Erythroblast (primary cell): Measurements from ENCODE around the gene RTKN2.

Source experiments
- GATA1 ChIP-seq: IDR thresholded peaks from 2 replicates; pipeline ENCODE4 v1.6.1; 2011; ENCODE audit warnings: low read depth, mild to moderate bottlenecking, control low read depth, low read length, moderate library complexity
- POLR2A ChIP-seq: IDR thresholded peaks from 2 replicates; pipeline ENCODE4 v1.6.1; 2011; ENCODE audit warnings: mild to moderate bottlenecking, low read length

DNA sequence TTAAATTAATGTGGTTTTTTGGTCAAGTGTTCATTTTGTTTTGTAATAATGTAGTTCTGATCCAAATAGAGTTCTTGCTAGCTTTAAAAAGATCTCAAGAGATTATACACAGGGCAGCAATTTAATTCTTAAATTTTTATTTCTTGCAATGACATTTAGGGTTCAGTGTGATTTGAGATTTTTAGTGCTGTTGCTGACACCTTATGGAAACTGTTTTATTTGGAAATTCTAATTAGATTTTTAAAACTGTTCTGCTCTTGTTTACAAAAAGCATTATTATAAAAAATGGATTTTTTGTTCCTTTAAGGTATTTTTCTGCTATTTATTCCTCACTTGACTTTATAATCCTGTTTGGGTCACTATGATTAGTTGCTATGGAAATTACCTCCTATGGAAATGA, 72.1 kb downstream of the RTKN2 start:
- TF ChIP-seq POLR2A = no peak
- TF ChIP-seq GATA1 = no peak
